T-helper 1 cell treated with Interleukin-12 subunit alpha and Interleukin-12 subunit beta and Interleukin-4 antibody, amounts not matched to agents 30 ng/mL and 1 ng/mL, for 36 hours (primary cell): ENCODE results near the gene PRORP. TPM values are rescaled to one million over a fixed set of nuclear protein-coding genes. Genes with fewer than 3 reads are reported as not detected.
"Not testable (repeated sequence)": the region's sequence is repeated elsewhere in the genome, so short reads cannot be mapped to it uniquely, and the experiment has no call there.

ENCODE experiments used
- intact Hi-C: fragments of 100-400 bp; cut with micrococcal nuclease; formaldehyde crosslinking; loops from one replicate; pipeline ENCODE4 v1.15.1; 2024
- total RNA-seq: library from RNA; stranded (reverse); gene quantifications from 2 replicates; pipeline ENCODE4 v1.2.3, GENCODE V29; 2022

PRORP gene
- total RNA-seq = 38.7 and 43.2 TPM in 2 replicates

DNA sequence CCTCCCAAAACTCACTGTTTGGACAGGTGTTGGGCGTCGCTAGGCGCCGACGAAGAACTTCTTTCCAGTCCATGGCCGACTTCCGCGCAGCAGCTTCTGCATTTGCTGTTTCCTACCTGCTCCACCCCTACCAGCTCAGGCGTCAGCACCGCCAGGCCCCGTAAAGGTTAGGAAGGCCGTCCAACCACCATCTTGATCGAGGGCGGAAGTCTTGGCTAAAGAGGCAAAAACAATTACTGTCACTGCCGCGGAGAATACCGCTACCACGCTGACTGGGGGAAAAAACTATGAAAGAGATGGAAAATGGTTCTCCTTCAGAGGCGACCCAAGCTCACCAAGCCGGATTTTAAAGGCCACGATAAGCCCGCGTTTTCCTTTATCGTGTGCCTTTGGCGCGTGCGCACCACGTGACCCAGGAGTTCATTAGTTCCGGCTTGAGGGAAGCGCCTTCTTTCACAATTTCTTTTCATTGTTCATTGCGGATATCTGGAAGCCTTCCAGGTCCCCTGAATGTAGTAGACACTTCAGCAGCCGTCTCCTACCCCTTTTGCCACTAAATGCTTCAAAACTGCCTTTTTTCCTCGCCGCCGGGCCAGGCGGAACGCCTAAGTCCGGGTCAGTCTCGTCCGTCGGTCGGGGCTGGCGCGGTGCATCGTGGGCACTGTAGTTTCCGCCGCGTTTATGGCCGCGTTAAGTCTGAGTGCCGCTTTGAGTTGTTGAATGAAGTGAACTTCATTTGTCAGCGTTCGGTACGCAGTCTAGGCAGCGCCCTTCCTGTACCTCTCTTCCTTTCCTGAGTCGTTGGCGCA is at the start of gene PRORP, which contains the start of gene PPP2R3C:
TSS of gene PRORP (plus strand) at position 666 of the 809 bp plus-strand sequence. CDS start 694 bp downstream, outside the sequence.
TSS of gene PPP2R3C (minus strand) at position 104 of the 809 bp plus-strand sequence. CDS start at position 73, 31 bp downstream.
- intact Hi-C loops = loop anchor here (1.0 to 5.0 kb wide), 17 partner anchors 39 to 704 kb away; partner anchors contain the start of genes BRMS1L, CFL2, EAPP and FAM177A1

DNA sequence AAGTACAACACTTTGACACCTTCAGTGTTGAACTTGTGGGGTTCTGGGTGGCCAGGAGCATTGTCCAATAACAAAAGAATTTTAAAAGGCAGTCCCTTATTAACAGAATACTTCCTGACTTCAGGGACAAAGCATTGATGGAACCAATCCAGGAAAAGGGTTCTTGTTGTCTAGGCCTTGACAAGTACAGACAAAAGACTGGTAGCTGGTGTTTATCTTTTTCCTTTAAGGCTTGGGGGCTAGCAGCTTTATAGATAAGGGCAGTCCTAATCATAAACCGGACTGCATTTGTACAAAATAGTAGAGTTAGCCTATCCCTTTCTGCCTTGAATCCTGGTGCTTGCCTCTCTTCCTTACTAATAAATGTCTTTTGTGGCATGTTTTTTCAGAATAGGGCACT is 48.9 kb upstream of the PRORP start:
- intact Hi-C loops = no loop called here

DNA sequence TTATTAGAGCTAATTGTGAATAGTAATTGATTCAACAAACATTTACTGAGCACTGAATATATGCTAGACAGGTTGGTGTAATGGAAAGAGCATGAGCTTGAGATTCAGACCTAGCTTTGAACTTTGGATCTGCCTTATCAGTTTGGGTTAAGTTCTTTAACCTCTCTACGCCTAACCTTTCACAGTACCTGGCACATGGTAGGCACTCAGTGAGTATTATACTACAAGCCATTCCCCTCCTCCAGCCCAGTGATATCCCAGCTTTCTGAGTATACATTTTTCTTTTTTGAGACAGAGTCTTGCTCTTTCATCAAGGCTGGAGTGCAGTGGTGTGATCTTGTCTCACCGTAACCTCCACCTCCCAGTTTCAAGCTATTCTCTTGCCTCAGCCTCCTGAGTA is 44.3 kb upstream of the PRORP start:
- intact Hi-C loops = no loop called here

DNA sequence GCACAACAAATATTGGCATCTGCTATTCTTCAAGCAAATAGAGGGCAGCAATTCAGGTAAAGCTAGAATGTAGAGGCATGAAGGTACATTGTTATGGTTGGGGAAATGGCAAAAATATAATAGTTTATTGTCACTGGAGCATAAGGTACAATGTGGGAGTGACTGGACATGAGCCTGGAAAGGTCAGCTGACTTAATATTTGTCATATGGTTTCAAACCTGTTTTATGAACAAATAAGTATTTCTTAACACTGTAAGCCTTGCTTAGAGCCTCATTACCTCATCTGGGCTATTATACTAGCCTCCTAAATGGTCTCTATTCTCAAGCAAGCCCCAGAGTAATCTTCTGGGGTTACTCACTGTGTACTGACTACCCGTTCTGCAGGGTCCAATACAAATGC is 42.6 kb upstream of the PRORP start:
- intact Hi-C loops = no loop called here

DNA sequence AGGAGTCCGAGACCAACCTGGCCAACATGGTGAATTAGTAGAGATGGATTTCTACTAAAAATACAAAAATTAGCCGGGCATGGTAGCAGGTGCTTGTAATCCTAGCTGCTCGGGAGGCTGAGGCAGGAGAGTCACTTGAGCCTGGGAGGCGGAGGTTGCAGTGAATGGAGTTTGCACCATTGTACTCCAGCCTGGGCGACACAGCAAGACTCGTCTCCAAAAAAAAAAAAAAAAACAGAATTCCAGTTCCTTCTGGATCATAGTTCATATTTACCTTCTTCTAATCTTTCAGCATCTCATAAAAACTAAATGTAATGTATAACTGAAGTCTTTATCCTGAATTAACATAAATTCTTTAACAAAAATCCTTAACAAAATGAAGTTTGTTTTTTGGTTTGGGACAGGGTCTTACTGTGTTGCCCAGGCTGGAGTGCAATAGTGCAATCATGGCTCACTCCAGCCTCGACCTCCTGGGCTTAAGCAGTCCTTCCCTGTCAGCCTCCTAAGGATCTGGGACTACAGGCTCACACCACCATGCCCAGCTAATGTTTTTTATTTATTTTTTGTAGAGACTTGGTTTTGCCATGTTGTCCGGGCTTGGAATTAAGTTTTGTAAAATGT is 38.7 kb upstream of the PRORP start:
- intact Hi-C loops = no loop called here

DNA sequence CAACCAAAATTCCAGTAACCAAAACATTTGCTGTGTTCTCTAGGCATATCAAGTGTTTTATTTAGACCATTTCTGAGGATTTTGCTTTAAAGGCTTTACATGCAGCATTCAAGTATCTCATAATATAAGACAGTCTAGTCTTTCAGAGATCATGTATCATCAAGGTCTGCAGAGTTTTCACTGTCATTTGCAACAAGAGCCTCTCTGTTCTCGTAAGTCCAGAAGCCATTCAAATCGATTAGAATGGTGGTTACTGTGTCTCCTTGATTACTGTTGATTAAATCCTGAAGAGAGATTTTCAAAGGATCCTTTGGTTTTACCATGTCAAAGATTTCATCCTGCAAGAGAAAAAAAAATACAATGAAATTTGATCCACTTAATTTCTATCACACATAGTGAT is 36.9 kb upstream of the PRORP start:
- intact Hi-C loops = no loop called here

DNA sequence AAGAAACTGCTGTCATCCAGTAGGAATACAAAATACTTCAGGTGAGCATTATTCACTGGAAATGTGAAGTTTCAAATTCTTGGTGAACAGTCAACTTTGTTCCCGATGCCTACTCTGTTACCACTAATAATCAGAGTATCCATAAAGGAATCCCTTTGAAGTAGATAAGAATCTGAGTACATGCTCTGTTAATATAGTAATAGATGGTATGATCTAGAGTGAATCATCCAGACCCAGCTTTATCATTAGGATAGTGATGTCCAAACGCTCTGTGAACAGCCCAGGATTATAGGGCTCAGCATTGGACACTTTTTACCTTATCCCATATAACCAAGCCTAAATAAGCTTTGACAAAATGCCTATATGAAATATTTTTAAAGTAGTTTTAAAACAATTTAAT is 33.8 kb upstream of the PRORP start:
- intact Hi-C loops = no loop called here

DNA sequence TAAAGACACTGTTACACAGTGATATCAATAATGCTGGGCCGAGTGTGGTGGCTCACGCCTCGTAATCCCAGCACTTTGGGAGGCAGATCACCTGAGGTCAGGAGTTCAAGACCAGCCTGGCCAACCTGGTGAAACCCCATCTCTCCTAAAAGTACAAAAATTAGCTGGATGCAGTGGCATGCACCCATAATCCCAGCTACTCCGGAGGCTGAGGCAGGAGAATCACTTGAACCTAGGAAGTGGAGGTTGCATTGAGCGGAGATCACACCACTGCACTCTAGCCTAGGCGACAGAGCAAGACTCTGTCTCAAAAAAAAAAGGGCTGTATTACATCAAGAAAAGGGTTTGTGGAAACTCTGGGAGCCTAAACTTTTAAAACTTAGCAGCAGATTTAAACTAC is 27.7 kb upstream of the PRORP start:
- intact Hi-C loops = not testable (repeated sequence)

DNA sequence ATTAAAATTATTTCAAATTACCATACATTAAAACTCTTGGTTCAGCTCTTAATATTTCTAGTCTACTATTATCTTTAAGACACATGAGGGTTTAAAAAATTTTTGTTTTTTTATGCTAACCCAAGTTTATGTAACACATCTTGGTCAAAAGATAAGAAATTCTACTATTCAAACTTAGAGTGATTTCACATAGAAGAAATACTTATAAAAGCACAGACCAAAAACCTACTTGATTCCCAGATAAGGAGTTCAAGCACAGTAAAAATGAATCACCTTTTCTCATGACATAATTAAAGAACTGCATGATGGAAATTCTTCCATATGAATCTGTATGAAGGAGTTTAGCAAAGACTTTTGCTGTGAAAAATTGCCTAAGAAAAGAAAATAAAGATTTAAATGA is 14.5 kb upstream of the PRORP start:
- intact Hi-C loops = no loop called here

DNA sequence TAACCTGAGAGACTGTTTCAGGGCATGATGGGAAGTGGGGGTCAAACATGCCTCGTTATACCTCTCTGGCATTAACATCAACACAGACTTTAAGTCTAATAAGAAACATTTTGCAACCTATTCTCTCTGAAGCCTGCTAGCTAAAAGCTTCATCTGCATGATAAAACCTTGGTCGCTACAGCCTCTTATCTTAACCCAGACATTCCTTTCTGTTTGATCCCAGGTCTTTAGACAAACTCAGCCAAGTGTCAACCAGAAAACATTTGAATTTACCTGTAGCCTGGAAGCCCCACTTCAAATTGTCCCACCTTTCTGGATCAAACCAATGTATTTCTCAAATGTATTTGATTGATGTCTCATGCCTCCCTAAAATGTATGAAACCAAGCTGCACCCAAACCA is 9.7 kb upstream of the PRORP start:
- intact Hi-C loops = no loop called here

DNA sequence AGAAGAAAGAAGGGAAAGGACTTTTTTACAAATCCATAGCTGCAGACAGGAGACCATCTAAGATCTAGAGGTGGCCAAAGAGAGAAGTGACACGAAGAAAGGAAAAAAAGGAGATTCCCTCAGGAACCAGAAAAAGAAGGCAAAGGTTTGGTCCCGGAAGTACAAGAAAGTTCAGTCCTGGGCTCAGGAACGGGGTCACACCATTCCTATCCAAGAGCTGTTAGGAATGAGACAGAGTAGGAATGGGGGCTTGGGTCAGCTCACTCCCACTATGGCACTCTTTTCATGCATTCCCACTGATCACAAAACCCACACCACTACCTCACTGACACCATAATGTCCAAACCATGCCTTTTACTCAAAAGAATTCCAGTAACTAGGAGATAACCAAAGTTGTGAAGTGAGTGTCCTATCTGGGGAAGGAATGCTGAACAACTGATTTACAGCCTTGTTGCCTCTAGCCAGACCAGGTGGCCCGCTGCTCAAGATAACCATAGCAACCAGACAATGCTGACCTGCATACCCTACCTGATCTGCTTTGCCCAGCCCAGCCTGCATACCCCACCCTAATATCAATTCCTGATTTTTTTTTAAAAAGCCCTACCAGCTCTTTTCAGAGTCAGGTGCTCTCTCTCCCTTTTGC is 8.9 kb upstream of the PRORP start:
- intact Hi-C loops = no loop called here

DNA sequence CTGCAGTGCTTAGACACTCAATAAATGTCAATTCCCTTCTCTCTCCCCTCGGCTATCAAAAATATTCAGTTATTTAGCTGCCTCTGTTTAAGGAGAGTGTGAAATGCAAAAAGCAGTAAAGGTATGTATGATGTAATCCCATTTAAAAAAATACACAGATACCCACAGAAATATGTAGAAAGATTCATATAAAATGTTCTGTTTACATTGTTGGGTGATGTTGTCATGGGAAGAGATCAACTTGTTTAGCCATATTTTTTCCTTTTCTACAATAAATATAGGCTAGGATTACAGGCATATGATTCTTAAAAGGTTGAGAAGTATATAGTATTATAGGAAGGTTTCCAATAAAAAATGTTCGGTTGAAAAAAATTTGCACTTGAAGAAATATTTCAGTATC is 8.3 kb upstream of the PRORP start:
- intact Hi-C loops = no loop called here

DNA sequence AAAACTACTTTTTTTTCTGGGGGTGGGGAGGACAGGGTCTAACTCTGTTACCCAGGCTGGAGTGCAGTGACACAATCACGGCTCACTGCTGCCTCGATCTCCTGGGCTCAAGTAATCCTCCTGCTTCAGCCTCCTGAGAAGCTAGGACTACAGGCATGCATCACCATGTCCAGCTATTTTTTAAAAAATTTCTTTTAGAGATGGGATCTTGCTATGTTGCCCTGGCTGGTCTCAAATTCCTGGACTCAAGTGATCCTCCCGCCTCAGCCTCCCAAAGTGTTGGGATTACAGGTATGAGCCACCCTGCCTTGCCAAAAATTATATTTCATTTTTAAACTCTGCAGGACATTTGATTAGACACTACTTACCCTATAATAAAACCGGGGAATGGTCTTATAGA is 6.1 kb upstream of the PRORP start:
- intact Hi-C loops = no loop called here

DNA sequence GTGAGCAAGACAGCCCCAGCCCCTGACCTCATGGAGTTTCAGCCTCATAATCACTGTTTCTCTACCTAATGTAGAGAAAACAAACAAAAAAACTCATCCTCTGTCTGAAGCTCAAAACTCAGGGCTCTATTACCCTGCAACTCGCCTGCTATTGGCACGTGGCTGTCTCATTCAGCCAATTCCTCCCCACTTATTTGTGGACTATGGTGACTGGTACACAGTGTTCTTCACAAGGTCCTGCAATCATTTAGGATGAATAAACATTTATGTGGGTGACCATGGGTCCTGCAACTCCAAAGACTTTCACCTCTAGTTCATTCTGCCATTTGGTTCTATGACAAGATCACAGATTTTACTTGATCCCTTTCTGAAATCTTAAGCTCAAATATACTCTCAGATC is 5.2 kb upstream of the PRORP start:
- intact Hi-C loops = no loop called here

DNA sequence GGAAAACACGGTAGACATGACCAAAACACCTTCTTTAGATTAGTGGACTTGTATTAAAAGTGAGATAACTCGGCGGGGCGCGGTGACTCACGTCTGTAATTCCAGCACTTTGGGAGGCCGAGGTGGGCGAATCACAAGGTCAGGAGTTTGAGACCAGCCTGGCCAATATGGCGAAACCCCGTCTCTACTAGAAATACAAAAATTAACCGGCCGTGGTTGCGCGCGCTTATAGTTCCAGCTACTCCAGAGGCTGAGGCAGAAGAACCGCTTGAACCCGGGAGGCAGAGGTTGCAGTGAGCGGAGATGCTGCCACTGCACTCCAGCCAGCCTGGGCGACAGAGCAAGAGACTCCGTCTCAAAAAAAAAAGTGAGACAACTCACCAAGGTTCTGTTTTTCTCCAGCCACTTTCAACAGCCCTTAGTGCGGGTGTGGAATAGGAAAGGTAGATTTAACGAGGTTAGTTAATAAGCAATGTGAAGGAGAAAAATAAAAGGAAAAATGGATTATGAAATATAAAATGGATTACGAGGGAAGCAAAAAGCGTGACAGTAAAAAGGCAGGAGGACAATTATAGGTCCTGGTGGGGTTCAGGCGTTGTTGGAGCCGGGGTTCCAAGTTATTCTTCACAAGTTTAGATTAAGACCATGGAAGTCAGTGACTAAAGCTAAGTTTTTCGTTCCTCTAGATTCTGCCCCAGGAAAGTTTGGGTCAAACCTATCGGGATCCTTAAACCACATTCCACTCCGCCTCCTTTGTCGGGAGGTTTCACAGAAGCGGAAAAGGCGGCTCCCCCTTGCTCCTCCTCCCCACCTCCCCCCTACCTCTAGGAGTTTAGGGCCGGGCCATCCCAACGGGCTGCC is 1.1 kb upstream of the PRORP start:
- intact Hi-C loops = loop anchor here (5.0 kb wide), 2 partner anchors 566 to 584 kb away; partner anchors contain the start of gene EAPP

DNA sequence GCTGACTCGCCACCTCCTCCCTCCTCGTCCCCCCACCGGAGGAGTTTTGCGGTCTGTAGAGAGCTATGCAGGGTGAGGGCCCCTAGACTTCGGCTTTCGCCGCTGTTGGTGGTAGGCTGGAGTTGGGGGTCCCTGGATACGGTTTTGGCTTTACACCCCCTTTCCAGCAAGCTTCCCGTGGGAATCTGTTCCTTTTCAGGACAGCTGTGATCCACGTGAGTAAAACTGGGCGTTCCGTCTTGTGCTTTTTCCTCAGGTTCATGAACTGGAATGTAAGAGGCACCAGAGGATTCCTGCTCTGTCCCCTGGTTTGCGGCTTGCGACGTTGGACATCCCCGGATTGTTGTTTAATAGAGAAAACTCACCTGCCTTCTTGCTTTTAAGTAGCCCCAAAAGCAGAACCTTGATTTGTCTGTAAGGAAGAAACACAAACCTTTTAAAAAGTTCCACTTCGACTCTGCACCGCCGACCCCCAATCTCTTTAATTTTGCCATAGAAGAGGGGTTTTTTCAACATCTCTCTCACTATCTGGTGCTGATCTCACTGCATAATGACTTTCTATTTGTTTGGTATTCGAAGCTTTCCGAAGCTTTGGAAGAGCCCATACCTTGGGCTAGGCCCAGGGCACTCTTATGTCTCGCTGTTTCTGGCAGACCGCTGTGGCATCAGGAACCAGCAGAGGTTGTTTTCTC is 490 bp downstream of the PRORP start:
- intact Hi-C loops = loop anchor here (1.0 to 5.0 kb wide), 17 partner anchors 38 to 703 kb away; partner anchors contain the start of genes BRMS1L, CFL2, EAPP and FAM177A1

DNA sequence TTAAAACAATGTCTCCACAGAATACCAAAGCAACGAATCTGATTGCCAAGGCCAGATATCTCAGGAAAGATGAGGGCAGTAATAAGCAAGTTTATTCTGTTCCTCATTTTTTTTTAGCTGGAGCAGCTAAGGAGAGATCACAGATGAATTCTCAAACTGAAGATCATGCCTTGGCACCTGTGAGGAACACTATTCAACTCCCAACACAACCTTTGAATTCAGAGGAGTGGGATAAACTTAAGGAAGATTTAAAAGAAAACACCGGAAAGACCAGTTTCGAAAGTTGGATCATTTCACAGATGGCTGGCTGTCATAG is 994 bp downstream of the PRORP start:
- intact Hi-C loops = loop anchor here (2.0 to 5.0 kb wide), 5 partner anchors 73 to 661 kb away; partner anchors contain the start of genes EAPP and SPTSSA

DNA sequence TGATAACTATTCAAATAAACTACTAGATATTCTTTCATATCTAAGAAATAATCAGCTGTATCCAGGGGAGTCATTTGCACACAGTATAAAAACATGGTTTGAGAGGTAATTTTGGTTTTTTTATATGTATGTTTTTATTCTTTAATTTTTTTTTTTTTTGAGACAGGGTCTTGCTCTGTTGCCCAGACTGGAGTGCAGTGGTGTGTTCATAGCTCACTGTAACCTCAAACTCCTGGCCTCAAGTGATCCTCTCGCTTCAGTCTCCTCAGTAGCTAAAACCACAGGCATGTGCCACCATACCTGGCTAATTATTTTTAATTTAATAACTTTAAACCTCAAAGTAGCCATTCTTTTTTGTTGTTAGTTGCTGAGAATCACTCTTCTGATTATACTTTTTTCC is 1.8 kb downstream of the PRORP start:
- intact Hi-C loops = loop anchor here (5.0 kb wide), 2 partner anchors 563 to 587 kb away; partner anchors contain the start of gene EAPP

DNA sequence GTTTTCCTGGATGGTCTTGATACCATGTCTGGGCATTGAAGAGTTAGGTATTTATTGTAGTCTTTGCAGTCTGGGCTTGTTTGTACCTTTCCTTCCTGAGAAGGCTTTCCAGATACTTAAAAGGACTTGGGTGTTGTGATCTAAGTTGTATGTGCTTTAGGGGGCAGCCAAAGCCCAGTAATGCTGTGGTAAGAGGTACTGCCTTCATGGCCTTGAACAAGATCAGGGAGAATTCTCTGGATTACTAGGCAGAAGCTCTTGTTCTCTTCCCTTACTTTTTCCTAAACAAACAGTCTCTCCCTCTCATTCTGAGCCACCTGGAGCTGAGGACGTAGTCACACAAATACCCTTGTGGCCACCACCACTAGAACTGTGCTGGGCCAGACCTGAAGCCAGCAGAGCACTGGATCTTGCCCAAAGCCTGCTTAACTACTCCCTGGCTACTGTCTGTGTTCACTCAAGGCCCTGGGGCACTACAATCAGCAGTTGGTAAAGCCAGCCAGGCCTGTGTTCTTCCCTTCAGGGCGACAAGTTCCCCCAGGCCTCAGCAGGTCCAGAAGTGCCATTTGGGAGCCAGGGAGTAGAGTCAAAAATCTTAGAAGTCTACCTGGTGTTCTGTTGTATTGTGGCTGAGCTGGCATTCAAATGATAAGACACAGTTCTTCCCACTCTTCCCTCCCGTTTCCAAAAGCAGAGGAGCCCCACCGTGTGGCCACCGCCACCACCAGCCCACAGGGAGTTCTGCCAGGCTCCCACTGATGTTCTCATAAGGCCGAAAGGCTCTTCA is 11.4 kb downstream of the PRORP start:
- intact Hi-C loops = no loop called here
